ENCODE results near the gene FRMPD2. TPM values are rescaled to one million over a fixed set of nuclear protein-coding genes. Genes with fewer than 3 reads are reported as not detected.
"Not testable (repeated sequence)": the region's sequence is repeated elsewhere in the genome, so short reads cannot be mapped to it uniquely, and the experiment has no call there.

FRMPD2 gene
- polyA plus RNA-seq, 4 donors, result 0.21 to 1.1 (median 0.64) TPM

DNA sequence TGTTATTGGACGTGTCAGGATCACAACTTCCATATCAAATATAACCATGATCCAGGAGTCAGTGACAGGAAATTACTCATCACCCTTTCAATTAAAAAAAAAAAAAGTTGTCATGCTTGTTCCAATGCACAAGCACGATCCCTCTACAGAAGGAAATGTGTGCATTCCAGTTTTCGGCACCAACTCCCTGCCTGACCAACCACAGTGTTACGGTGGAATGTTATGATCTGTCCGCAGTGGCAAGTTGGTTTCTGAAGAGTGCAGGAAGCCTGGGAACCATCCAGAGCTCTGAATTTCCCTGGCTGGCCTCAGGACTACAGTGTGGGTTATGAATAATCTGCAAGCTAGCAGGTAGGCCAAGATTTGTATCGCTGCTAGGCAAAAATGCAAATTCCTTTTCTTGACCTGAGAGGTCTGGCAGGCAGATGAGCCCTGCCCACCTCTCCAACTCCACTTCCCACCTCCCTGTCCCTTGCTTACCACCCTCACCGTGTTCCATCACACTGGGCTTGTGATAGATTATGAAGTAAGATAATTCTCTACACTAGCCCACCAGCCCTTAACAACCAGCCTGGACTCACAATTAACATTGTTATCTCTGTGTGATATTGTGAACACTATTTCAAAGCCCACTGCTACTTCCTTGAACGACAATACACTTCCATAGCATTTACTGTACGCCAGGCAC lies 20.4 kb downstream of the FRMPD2 start:
- no peak for DNase-seq (ENCODE audit: low read depth in 4 of 4, low spot score in 2 of 4)

DNA sequence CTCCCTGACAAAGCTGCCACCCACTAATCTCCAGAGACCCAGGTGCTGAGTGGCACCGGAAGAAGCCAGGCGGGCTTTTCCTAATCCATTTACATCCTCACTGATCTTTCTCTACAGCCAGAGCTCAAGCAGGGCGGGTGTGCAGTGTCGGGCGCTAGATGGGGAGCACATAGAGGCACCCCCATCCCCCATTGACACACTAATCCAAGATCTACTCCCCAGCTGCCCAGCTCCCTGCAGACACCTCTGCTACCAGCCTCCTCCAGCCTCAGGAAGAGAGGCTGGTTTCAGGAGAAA lies 22.2 kb downstream of the FRMPD2 start:
- DNase-seq (ENCODE audit: low read depth in 4 of 4, low spot score in 2 of 4), result no peak

DNA sequence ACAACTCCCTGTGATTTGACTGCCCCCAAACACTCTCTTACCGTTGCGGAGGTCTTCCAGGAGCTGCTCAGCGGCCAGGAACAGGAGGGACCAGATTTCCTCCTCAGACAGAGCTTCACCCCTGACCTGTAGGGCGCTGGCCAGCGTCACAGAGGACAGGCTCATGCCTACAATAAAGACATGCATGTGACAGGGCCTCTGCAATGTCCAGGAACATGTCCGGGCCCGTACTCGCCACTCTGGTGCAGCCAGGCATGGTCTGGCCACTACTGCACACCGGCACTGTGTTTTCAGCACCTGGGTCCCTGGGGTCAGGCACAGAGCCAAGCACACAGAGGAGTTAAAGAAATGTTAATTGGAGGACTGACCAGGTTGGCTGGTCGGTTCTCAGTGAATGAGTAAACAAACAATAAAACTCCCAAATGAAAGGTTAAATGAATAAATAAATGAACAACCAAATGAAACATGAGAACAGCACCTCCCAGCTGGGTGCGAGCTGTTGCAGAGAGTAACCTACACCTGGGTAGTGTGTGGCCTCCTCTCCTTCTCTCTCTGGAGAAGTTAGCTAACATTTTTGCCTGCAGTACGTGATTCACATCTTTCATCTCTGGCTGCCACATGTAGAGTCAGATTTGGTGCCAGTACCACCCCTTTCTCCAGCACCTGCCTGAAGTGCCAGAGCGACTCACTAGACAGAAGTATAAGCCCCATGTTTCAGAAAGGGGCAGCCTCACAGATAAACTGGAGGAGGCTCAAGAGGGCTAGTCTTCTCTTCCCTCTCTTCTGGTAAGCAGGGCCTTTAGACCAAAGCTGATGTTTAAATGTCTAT lies 22.8 kb downstream of the FRMPD2 start:
- DNase-seq (ENCODE audit: low read depth in 4 of 4, low spot score in 2 of 4), result peak in 2 of 4 donors; percentile 25 to 31

DNA sequence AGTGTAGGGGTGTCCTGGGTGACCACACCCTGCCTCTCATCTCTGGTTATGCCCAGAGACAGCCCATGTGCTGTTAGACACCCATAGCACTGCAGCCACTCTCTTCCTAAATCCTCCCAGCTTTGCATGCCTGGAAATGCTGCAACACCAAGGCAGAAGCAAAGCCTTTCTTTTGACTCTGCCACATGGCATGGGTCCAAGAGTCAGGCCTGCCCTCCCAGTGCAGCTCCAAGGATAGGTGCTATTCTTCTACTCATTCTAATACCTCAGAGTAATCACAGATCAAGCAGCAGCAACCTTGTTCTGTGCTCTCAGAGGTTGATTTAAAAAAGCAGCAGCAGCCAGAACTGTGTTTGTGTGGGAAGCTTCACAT lies 23.4 kb downstream of the FRMPD2 start:
- DNase-seq (ENCODE audit: low read depth in 4 of 4, low spot score in 2 of 4), result no peak

DNA sequence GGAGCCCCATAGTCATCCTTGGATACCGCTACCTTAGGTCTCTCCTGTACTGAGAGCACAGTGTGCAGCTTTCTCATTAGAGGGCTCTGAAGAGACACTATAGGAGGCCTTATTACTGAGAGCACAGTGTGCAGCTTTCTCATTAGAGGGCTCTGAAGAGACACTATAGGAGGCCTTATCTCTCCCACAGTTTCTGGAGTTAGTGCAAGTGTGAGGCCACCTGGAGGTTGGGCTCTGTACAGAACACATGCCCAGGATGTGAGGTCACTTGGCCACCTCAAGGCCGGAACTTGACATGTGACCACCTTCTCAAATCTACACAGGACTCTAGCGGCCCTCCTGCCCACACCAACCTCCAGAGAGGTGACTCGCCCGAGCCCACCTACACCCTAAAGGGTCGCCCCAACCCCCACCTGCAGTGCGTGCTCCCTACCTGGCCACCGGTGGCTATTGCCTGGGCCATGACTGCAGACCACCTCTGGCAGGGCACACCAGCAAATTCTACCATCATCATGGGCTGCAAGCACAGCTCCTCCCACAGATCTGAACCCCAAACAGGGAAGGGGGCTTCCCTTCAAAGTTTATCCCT lies 24.6 kb downstream of the FRMPD2 start:
- no peak for DNase-seq (ENCODE audit: low read depth in 4 of 4, low spot score in 2 of 4)

DNA sequence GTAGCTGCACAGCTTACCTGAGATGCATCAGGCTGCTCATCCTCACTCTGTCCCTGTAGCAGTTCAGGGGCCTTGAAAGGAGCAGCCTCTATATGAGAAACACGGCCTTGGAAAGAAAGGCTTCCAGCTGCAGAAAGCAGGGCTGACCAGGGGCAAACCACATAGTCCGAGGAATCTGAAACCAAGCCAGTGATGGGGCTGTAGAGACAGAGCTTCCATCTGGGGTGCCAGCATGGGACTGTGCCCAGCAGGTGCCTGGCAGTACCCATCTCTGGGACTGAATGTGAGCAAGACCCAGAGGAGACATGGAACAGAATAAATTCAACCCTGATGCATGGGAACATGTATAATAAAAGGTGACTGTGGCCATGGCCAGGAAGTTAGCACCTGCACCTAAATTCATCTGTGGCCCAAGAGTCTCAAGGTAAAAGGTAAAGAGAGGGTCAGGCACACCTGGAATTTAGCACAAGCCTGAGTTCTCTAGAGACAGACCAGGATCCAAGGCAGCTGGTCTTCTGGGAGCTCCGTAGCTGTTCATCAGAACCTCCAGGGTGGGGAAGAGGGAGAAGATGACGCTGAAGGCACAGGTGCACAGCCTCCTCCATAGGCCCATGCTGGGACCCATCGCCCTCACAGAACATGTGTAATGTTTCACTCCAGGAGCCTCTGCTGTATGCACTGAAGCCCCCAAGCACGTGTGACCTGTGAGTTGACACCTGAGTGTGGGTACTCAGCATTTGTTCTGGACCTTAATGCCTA lies 25.3 kb downstream of the FRMPD2 start:
- DNase-seq (ENCODE audit: low read depth in 4 of 4, low spot score in 2 of 4), result no peak

DNA sequence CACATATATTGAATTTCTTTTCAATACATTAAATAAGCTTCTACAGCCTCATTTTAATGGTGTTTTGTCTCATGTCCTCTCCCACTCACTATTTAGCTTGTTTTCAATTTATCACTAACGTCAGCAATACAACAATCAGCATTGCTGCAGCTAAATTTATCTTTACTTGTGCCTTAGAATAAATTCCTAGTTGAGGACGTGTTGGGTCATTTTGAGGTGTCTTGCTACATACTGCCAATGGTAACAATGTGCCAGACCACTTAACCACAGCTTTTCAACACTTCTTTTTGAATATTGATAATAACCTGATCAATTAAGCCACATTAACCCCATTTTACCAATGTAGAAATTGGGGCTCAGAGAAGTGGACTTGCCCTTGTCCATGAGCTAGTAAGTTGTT lies 26.0 kb downstream of the FRMPD2 start:
- no peak for DNase-seq (ENCODE audit: low read depth in 4 of 4, low spot score in 2 of 4)

DNA sequence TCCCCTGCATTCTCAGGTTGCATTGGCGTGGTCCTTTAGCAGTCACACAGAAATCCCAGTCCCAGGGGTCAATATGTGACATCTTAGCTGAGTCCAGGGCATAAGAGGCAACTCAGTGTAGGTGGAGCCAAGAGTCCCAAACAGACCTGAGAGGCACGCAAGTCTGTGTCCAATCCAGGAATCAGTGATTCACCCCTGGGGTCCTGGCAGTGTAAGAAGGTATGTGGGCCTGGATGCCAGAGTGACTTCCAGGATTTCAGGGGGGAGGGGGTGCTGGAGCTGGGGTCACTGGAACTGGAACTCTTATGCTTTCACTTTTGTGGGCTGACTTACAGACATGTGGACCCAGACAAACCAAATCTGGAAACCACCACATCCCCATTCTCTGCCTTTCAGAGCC lies 26.8 kb downstream of the FRMPD2 start:
- no peak for DNase-seq (ENCODE audit: low read depth in 4 of 4, low spot score in 2 of 4)

DNA sequence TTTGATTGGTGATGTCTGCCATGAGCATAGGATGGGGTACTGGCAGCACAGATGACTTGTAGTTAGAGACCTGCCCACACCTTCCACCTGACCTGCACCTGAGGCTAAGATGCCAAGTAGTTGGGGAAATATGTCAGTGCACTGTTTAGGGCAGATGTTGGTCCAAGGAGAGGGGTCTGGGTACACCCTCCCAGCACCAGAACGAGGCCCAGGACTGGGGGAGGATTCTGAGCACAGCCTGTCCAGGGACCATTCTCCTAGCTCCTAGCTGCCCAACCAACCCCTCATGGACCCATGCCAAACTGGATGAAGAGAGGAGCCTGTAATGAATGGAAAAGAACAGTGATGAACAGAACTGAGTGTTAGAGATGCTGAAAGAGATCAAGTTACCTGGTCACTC lies 28.0 kb downstream of the FRMPD2 start:
- no peak for DNase-seq (ENCODE audit: low read depth in 4 of 4, low spot score in 2 of 4)

DNA sequence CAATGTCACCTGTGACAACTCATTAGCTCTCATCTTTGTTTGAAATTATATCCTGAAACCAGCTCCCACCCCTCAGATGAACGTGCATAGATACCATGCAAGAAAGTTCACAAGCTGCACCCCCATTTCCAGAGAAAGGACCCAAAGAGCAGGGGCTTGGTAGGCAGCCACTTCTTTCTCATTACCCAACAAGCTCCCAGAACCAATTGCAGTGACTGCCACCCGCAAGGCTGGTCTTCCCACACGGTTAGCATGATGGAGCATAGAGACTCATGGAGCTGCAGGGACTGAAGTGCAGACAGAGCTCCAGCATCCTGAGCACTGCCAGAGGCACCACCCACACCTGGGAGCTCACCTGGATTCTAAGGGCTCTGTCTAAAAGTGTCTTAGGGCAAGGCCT lies 28.5 kb downstream of the FRMPD2 start:
- DNase-seq (ENCODE audit: low read depth in 4 of 4, low spot score in 2 of 4), result no peak

DNA sequence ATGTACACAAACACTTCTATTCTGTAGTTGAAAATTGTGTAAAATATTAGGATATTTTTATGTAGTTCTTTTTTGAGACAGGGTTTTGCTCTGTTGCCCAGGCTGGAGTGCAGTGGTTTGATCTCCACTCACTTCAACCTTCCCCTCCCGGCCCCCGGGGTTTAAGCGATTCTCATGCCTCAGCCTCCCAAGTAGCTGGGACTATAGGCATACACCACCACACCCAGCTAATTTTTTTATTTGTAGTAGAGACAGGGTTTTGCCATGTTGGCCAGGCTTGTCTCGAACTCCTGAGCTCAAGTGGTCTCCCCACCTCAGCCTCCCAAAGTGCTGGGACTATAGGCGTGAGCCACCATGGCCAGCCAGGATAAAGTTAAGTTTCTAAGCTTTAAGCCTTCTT lies 30.6 kb downstream of the FRMPD2 start:
- DNase-seq (ENCODE audit: low read depth in 4 of 4, low spot score in 2 of 4), result not testable (repeated sequence)

DNA sequence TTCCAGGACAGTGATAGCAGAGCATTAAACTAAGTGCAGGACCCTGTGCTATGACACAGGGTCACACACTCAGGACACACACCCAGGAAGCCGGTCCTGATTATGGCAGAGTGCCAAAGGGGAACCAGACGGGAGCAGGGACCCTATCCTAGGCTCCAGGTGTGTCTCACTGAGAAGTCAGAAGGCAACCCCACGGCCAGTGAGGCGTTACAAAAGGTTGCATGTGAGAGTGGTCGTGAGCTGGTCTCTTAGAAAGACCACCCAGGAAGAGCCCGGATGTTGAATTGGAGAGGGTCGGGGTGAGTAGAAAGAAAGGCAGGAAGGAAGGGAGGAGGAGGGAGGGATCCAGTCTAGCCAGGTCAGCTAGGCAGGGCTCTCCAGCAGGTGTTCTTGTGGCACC lies 31.0 kb downstream of the FRMPD2 start:
- DNase-seq (ENCODE audit: low read depth in 4 of 4, low spot score in 2 of 4), result no peak

DNA sequence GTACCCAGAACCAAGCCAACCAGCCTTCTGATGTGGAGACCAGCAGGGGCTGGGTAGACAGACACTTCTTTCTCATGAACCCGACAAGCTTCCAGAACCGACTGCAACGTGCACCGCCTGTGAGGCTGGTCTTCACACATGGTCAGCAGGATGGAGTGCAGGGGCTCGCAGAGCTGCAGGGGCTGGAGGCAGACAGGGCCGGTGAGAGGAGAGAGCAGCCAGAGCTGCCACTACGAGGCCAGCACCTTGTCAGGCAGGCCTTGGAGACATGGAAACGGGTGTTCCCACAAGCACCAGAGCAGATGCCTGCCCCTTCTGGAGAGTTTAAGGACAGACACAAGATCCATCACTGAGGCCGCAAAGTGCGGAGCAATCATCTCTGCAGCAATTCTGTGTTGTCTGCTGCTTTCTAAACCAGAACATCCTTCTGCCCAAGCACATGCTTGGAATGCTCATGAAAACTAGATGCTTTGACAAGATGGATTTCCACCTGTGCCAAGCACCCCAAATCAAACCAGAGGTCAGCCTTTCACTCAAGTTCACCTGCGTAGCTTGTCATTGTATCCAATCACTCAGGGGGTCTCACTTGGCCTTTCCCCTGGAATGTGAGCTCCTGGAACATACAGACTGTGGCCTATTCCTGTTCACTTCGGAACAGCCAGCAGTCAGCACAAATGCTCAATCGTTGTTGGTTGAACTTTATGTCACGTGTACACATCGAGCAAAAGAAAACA lies 32.2 kb downstream of the FRMPD2 start:
- DNase-seq (ENCODE audit: low read depth in 4 of 4, low spot score in 2 of 4), result no peak

DNA sequence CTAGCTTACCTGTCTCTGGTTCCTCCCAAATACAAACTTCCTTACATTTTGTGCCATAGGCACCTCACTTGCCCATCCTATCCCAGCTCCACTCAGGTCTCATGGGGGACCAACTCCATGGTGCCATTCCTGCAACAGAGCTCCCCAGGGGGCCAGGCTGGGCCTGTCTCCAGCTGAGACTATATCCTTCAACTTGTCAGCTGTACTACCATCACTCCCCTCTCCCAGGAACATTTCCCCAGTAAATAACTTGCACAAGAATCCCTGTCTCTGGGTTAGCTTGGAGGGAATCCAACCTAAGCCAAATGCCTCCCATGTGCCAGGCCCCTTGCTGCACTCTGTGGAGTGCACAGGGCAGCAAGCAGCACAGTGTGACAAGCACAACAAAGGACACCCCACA lies 33.2 kb downstream of the FRMPD2 start:
- no peak for DNase-seq (ENCODE audit: low read depth in 4 of 4, low spot score in 2 of 4)

DNA sequence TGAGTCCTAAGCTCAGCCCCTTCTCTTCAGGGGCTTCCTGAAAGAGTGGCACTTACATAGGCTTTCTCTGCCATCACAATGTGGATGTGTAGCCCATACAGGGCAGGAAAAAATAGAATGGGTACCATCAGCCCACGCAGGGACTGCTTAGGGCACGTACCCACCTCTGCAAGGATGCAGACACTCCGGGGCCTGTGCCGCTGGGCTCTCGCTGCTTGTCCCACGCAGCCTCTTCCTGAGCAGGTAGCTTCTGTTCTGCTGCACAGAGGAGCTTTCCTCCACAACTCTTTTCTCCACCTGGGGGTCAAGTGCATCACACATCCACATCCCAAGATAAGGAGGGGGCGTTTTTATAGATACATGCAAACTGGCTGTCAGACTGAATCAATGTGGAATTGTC lies 34.3 kb downstream of the FRMPD2 start:
- no peak for DNase-seq (ENCODE audit: low read depth in 4 of 4, low spot score in 2 of 4)

DNA sequence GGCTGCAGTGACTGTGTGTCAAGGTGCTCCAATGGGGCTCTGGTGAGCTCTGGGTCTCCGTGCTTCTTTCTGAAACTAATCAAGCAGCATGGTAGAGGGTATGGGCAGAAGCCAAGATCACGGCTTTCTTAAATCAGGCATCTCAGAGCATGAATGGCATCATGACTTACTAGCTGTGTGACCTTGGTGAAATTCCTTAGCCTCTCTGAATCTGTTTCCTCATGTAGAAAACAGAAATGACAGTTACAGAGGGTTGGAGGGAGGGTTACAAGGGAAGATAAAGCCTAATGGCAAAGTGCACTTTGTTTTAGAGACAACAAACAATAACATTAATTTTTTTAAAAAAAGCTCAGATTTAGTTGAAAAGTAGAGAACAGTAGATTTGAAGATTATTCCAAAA lies 34.9 kb downstream of the FRMPD2 start:
- no peak for DNase-seq (ENCODE audit: low read depth in 4 of 4, low spot score in 2 of 4)

DNA sequence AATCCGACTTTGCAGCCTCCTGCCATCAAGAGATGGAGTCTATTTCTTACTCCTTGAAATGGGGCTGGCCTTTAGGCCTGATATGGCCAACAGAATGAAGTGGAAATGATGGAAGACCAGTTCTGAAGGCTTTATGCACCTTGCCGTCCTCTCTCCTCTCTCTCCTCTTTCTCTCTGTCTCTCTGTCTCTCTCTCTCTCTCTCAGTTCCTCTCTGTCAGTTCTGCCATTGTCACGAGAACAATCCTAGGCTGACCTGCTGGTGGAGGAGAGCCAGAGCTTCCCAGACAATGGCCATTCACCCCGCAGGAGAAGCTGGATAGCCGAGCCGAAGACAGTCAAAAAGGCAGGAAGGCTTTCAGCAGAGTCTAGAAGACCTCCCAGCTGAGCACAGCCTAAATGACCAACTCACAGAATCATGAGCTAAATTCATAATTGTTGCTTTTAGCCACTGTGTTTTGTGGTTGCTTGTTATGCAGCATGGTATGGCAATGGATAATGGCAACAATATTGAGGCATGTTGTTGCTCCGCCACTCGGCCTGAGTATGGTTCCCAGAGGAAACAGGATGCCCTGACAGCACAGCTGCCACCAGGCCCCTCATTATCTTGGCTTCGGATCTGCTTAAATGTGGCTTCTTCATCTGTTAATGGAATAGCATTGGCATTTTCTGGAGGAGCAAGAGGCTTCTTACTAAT lies 35.5 kb downstream of the FRMPD2 start:
- no peak for DNase-seq (ENCODE audit: low read depth in 4 of 4, low spot score in 2 of 4)

DNA sequence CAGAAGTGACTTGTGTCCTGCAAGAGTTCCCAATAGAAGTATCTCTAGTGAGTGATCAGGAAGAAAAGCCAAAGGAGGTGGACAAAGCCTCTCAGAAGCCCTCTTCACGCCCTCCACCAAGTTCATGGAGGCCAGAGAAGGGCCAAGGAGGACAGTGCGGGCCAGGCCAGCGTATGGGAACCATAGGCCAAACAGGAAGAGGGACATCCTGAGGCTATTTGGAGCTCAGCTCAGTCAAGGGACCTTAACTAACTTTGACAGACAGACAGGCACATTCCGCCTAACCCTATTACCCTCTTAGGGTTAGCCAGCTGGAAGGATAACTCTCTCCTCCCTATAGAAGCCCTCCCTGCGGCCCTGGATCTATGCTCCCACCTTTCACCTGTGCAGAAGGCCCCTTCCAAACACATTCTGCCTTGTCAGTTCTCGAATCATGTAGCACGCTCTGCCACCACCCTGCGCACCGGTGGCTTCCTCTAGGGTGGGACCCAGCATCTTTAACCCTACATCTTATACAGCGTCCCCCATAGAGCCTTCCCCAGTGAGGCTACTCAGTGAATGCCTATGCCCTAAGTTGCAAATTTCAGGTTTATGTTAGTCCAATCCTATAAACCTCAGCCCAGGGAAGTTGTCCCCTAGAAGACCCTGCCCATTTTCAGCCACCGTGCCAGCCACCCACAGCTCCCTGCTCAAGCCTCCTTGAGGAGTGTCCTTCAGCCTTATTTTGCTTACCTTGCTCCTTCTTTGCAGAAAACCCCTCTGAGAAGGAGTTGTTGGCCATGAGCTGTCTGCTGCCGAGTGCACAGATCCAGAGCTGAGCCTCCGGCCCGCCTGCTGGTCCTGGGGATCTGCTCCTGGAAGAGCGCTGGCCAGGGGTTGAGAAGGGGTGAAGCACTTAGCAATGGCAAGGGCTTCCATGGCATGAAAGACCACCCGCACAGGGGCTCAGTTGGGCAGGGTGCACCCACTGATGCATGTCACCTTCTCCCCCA lies 36.9 kb downstream of the FRMPD2 start:
- DNase-seq (ENCODE audit: low read depth in 4 of 4, low spot score in 2 of 4), result no peak

DNA sequence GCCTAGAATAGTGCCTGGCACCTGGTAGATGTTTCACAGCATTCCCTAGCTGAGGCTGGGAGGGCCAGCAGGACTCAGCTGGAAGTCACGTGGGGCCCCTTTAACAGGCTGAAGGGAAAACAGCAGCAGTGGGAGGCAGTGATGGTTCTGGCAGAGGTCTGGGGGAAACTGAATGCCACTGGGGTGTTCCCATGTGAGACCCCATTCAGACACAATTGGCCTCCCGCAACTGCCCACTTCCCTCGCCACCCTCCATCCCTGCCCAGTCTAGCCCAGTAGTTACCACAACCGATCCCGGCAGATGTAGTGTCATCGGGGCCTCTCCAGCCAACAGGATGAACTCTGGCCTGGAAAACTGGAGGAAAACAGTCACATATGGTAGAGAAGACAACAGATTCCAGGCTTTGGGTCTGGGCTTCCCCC lies 38.3 kb downstream of the FRMPD2 start:
- DNase-seq (ENCODE audit: low read depth in 4 of 4, low spot score in 2 of 4), result no peak

All from left renal cortex interstitium (tissue), 4 donors.